ENCODE data around the gene RASA3. TPM values are rescaled to one million over a fixed set of nuclear protein-coding genes. Genes with fewer than 3 reads are reported as not detected.

The RASA3 gene
- total RNA-seq, 5 donors from 2014 or later (not counting 1 experiment from before 2014, with no cell fraction given), result 223 to 267 (median 238) TPM

DNA sequence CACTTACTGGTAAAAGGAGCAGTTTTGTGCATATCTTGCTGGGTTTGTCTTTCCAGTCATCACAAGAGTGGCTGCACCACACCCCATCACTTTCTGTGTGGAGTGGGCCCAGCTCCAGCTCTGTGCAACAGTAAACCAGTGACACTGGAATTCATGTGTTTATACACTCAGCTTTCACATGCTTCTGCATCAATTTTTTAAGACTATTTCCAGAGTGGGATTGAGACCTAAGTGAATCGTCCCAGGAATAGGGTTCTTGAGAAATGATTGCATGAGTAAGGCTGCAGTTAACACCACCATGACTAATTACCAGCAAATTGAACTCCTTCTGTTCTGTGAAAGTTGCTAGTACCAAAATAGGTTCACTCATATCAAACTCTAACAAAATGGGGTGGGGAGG, 41.3 kb upstream of the RASA3 start:
- POLR2A ChIA-PET, result no interaction called here

DNA sequence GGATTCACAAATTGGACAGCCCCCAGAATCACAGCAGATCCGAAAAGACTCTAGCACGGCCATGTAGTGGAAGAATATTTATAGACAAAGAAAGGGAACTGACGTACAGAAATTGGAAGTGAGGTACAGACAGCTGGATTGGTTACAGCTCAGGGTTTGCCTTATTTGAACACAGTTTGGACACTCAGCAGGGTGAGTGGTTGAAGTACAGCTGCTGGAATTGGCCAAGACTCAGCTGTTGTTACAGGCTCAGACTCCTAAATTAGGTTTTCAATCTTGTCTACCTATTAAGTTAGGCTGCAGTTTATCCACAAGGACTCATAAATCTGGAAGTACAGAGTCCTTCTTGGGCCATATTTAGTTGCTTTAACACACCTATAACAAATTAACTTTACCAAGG, 40.8 kb upstream of the RASA3 start:
- 92% methylated on average over 2 of the region's 3 CpGs for WGBS (ENCODE audit: insufficient coverage)
- Mint-ChIP-seq H3K4me3 (no peak overlapping the region), H3K4me1 (peaks cover 26 to 52% (median 36%) of the 10 kb centered on the region in 3 donors), H3K27ac (no peak overlapping the region), H3K27me3 (no peaks in the 10 kb centered on the region), H3K36me3 (peaks cover 6% of the 10 kb centered on the region), H3K9me3 (peaks cover 4 to 21% (median 11%) of the 10 kb centered on the region in 3 donors)
- H3K4me1 ChIP-seq (ENCODE audit: control insufficient read depth in 1 of 2, extremely low read depth in 1 of 2, insufficient read depth in 2 of 2, low read length in 2 of 2), result peaks cover 0 to 35% of the 10 kb centered on the region in 2 experiments
- no peak for ATAC-seq (replicated peaks in 1 of 4)
- DNase-seq, result no peak
- H3K27ac ChIP-seq (ENCODE audit: low read length), result no peak overlapping the region
- no peak overlapping the region for H3K4me3 ChIP-seq (ENCODE audit: control insufficient read depth in 1 of 2, extremely low read depth in 1 of 2, low read length in 1 of 2)
- CTCF ChIA-PET, result no interaction called here
- POLR2A ChIA-PET, result no interaction called here
- no peaks in the 10 kb centered on the region for H3K9me3 ChIP-seq
- H3K27me3 ChIP-seq (replicated peaks in 1 of 2; ENCODE audit: control insufficient read depth in 2 of 2, extremely low read depth in 1 of 2, insufficient read depth in 2 of 2, low read length in 1 of 2), result no peaks in the 10 kb centered on the region
- H3K36me3 ChIP-seq (ENCODE audit: control insufficient read depth in 2 of 2, extremely low read depth in 1 of 2, insufficient read depth in 1 of 2, low read length in 1 of 2), result no peaks in the 10 kb centered on the region

More for the DNA sequence above, 41.3 kb upstream of the RASA3 start:
- Mint-ChIP-seq H3K4me3 (no peak overlapping the region), H3K4me1 (peaks cover 26 to 53% (median 38%) of the 10 kb centered on the region in 3 donors), H3K9me3 (peaks cover 4 to 21% (median 11%) of the 10 kb centered on the region in 3 donors), H3K27ac (peak overlapping the region; percentile 57 to 77), H3K36me3 (peaks cover 6% of the 10 kb centered on the region), H3K27me3 (peaks cover 0 to 4% of the 10 kb centered on the region in 2 donors)
- Histone ChIP-seq H3K36me3 (ENCODE audit: control insufficient read depth in 2 of 2, extremely low read depth in 1 of 2, insufficient read depth in 1 of 2, low read length in 1 of 2) (no peaks in the 10 kb centered on the region), H3K4me3 (ENCODE audit: control insufficient read depth in 1 of 2, extremely low read depth in 1 of 2, low read length in 1 of 2) (no peak overlapping the region), H3K4me1 (ENCODE audit: control insufficient read depth in 1 of 2, extremely low read depth in 1 of 2, insufficient read depth in 2 of 2, low read length in 2 of 2) (peaks cover 0 to 38% of the 10 kb centered on the region in 2 experiments), H3K27me3 (replicated peaks in 1 of 2; ENCODE audit: control insufficient read depth in 2 of 2, extremely low read depth in 1 of 2, insufficient read depth in 2 of 2, low read length in 1 of 2) (no peaks in the 10 kb centered on the region), H3K9me3 (no peaks in the 10 kb centered on the region), H3K27ac (ENCODE audit: low read length) (no peak overlapping the region)
- WGBS (ENCODE audit: insufficient coverage), result no CpG with 5 or more reads among the region's 1 CpG
- DNase-seq (no peak), ATAC-seq (replicated peaks in 1 of 4) (no peak)
- CTCF ChIA-PET, result no interaction called here

DNA sequence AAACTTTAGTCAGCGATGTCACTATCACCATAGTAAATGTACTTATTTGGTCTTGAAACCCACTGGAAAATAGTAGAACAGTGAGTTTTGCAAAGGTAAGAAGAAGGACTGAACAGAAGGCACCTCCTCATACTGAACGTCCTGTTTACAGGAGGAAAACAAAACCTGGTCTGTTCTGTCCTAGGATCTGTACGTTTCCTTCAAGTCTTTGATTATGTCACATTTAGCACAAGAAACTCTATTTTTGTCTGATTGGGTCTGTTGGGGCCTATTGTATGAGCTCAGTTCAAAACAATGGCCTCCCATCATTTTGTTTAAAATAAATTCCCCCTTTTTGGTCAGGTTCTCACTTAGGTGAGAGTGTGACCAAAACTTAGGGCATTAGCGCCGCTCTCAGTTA, 35.5 kb upstream of the RASA3 start:
- Mint-ChIP-seq H3K36me3 (peaks cover 4% of the 10 kb centered on the region), H3K4me3 (peak overlapping the region in 1 of 3 donors; percentile 51), H3K27ac (peak overlapping the region; percentile 46 to 77), H3K27me3 (no peaks in the 10 kb centered on the region), H3K9me3 (peaks cover 4 to 6% (median 5%) of the 10 kb centered on the region in 3 donors), H3K4me1 (peaks cover 52 to 55% (median 54%) of the 10 kb centered on the region in 3 donors)
- DNase-seq (no peak), ATAC-seq (replicated peaks in 1 of 4) (peak; percentile 43 to 75 (median 58))
- H3K27ac ChIP-seq (ENCODE audit: low read length), result no peak overlapping the region
- H3K9me3 ChIP-seq, result no peaks in the 10 kb centered on the region
- WGBS (ENCODE audit: insufficient coverage), result 100% methylated on average over 2 of the region's 5 CpGs
- H3K4me3 ChIP-seq (ENCODE audit: control insufficient read depth in 1 of 2, extremely low read depth in 1 of 2, low read length in 1 of 2), result no peak overlapping the region
- ChIA-PET CTCF (interaction anchor here in 1 of 2 donors (0.6 kb wide), 1 partner anchor 38 kb away, joined by 4 read pairs; no protein-coding TSS in a partner anchor), POLR2A (interaction anchor here in 1 of 2 donors (0.6 kb wide), 2 partner anchors 20 to 57 kb away, joined by 4 to 6 read pairs; no protein-coding TSS in a partner anchor)
- no peaks in the 10 kb centered on the region for H3K36me3 ChIP-seq (ENCODE audit: control insufficient read depth in 2 of 2, extremely low read depth in 1 of 2, insufficient read depth in 1 of 2, low read length in 1 of 2)
- peaks cover 0 to 10% of the 10 kb centered on the region in 2 experiments for H3K27me3 ChIP-seq (replicated peaks in 1 of 2; ENCODE audit: control insufficient read depth in 2 of 2, extremely low read depth in 1 of 2, insufficient read depth in 2 of 2, low read length in 1 of 2)
- peaks cover 10 to 40% of the 10 kb centered on the region in 2 experiments for H3K4me1 ChIP-seq (ENCODE audit: control insufficient read depth in 1 of 2, extremely low read depth in 1 of 2, insufficient read depth in 2 of 2, low read length in 2 of 2)

DNA sequence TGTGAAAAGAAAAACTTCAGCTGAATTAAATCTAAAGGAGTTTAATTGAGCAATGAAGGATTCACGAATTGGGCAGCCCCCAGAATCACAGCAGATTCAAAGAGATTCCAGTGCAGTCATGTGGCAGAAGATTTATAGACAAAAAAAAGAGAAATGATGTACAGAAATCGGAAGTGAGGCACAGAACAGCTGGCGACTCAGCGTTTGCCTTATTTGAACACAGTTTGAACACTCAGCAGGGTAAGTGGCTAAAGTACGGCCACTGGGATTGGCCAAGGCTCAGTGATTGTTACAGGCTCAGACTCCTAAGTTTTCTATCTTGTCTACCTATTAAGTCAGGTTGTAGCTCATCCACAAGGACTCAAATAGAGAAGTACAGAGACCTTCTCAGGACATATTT, 35.0 kb upstream of the RASA3 start:
- Histone ChIP-seq H3K27me3 (replicated peaks in 1 of 2; ENCODE audit: control insufficient read depth in 2 of 2, extremely low read depth in 1 of 2, insufficient read depth in 2 of 2, low read length in 1 of 2) (peaks cover 0 to 10% of the 10 kb centered on the region in 2 experiments), H3K4me1 (ENCODE audit: control insufficient read depth in 1 of 2, extremely low read depth in 1 of 2, insufficient read depth in 2 of 2, low read length in 2 of 2) (peaks cover 13 to 45% of the 10 kb centered on the region in 2 experiments), H3K9me3 (no peaks in the 10 kb centered on the region), H3K36me3 (ENCODE audit: control insufficient read depth in 2 of 2, extremely low read depth in 1 of 2, insufficient read depth in 1 of 2, low read length in 1 of 2) (no peaks in the 10 kb centered on the region), H3K27ac (ENCODE audit: low read length) (no peak overlapping the region), H3K4me3 (ENCODE audit: control insufficient read depth in 1 of 2, extremely low read depth in 1 of 2, low read length in 1 of 2) (no peak overlapping the region)
- Mint-ChIP-seq H3K27me3 (no peaks in the 10 kb centered on the region), H3K27ac (peak overlapping the region; percentile 46 to 77), H3K4me1 (peaks cover 56 to 60% (median 58%) of the 10 kb centered on the region in 3 donors), H3K9me3 (peaks cover 4 to 6% (median 4%) of the 10 kb centered on the region in 3 donors), H3K4me3 (peak overlapping the region in 1 of 3 donors; percentile 51), H3K36me3 (peaks cover 4% of the 10 kb centered on the region)
- ChIA-PET POLR2A (interaction anchor here in 1 of 2 donors (0.6 kb wide), 1 partner anchor 57 kb away, joined by 4 read pairs; no protein-coding TSS in a partner anchor), CTCF (interaction anchor here in 1 of 2 donors (0.6 kb wide), 1 partner anchor 38 kb away, joined by 4 read pairs; no protein-coding TSS in a partner anchor)
- WGBS (ENCODE audit: insufficient coverage), result 75% methylated on average over 5 of the region's 5 CpGs
- ATAC-seq (replicated peaks in 1 of 4), result peak in 2 of 4 experiments; percentile 32 to 79
- DNase-seq, result peak in 1 of 35 experiments; percentile 29

DNA sequence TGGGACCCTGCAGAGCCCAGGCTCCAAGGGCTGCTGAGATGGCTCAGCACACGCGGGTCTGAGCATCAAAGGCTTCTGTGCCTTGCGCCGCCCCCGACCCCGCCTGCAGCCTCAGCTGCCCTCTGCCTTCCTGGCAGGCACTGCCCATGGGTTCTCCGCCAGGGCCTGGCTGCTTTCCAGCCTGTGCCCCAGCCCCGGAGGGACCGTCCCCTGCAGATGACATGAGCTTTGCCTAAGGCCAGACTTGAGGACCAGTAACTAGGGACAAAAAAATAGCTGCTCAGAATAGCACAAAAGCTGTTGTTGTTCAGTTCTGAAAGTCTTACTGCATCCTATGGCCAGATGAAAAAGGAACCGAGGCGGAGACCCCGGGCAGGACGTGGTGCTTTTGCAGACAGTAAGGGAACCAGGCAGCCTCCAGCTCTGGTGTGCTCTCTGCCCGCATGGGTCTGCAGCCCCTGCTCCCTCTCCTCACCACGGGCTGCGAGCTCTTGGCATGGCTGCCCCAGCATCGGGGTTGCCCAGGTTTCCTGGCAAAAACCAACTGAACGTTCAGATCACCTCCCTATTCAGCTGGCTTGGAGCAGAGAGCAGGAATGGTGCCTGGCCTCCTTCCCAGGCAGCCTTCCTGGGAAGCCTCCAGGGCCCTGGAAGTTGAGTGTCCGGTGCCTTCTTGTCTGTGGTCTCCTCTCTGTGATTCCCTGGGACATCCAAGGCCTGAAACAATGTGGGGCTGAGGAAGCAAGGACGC, 34.1 kb upstream of the RASA3 start:
- DNase-seq (no peak), ATAC-seq (replicated peaks in 1 of 4) (no peak)
- 75% methylated on average over 20 of the region's 20 CpGs for WGBS (ENCODE audit: insufficient coverage)
- H3K9me3 ChIP-seq, result no peaks in the 10 kb centered on the region
- Mint-ChIP-seq H3K27ac (peak overlapping the region; percentile 66 to 77), H3K36me3 (peaks cover 4% of the 10 kb centered on the region), H3K9me3 (peaks cover under 1 to 4% (median 2%) of the 10 kb centered on the region in 3 donors), H3K27me3 (no peaks in the 10 kb centered on the region), H3K4me1 (peaks cover 65 to 69% (median 67%) of the 10 kb centered on the region in 3 donors), H3K4me3 (peak overlapping the region in 1 of 3 donors; percentile 51)
- no peaks in the 10 kb centered on the region for H3K36me3 ChIP-seq (ENCODE audit: control insufficient read depth in 2 of 2, extremely low read depth in 1 of 2, insufficient read depth in 1 of 2, low read length in 1 of 2)
- peaks cover 0 to 10% of the 10 kb centered on the region in 2 experiments for H3K27me3 ChIP-seq (replicated peaks in 1 of 2; ENCODE audit: control insufficient read depth in 2 of 2, extremely low read depth in 1 of 2, insufficient read depth in 2 of 2, low read length in 1 of 2)
- H3K4me1 ChIP-seq (ENCODE audit: control insufficient read depth in 1 of 2, extremely low read depth in 1 of 2, insufficient read depth in 2 of 2, low read length in 2 of 2), result peaks cover 19 to 53% of the 10 kb centered on the region in 2 experiments
- H3K4me3 ChIP-seq (ENCODE audit: control insufficient read depth in 1 of 2, extremely low read depth in 1 of 2, low read length in 1 of 2), result no peak overlapping the region
- POLR2A ChIA-PET, result interaction anchor here in 1 of 2 donors (0.6 kb wide), 1 partner anchor 35 kb away, joined by 3 read pairs; no protein-coding TSS in a partner anchor
- H3K27ac ChIP-seq (ENCODE audit: low read length), result no peak overlapping the region
- CTCF ChIA-PET, result interaction anchor here in 1 of 2 donors (0.6 kb wide), 1 partner anchor 47 kb away, joined by 7 read pairs; no protein-coding TSS in a partner anchor

DNA sequence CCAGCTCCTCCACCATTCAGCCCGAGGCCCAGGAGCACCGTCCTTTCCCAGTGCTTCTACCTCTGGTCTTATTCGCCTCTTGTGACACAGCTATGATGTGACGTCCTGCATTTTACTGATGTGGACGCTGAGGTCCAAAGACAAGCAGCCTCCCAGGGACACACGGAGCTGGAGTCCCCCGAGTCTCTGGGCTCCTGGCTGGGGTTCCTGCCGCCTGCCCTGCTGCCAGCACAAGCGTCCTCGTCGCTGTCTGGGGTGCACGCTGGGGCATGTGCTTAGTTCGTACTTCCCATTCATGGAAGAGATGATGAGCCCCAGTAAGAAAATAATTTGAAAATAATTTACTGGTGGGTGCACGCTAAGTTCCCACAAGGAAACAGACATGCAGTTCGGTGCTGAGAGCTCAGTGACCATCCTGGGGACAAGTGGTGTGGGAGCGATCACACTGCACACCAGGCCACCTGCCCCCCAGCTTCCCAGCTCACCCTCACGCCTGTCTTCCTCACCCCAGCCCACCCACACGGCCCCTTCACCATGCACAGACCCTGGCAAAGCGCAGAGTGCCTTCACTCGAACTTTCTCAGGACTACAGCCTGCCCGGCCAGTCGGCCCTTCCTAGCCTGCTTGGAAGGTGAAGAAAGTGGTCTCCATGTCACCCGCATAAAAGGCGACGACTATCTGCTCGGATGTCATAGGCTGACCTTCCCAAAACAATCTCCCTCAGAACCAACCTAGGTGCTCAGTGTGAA, 32.4 kb upstream of the RASA3 start:
- no peak overlapping the region for H3K4me3 Mint-ChIP-seq
- peaks cover 20 to 66% of the 10 kb centered on the region in 2 experiments for H3K4me1 ChIP-seq (ENCODE audit: control insufficient read depth in 1 of 2, extremely low read depth in 1 of 2, insufficient read depth in 2 of 2, low read length in 2 of 2)
- peaks cover 82 to 86% (median 84%) of the 10 kb centered on the region in 3 donors for H3K4me1 Mint-ChIP-seq

More for the DNA sequence above, 32.4 kb upstream of the RASA3 start:
- ATAC-seq (replicated peaks in 1 of 4), result no peak
- Histone ChIP-seq H3K4me3 (ENCODE audit: control insufficient read depth in 1 of 2, extremely low read depth in 1 of 2, low read length in 1 of 2) (no peak overlapping the region), H3K27ac (ENCODE audit: low read length) (no peak overlapping the region), H3K36me3 (ENCODE audit: control insufficient read depth in 2 of 2, extremely low read depth in 1 of 2, insufficient read depth in 1 of 2, low read length in 1 of 2) (no peaks in the 10 kb centered on the region), H3K9me3 (no peaks in the 10 kb centered on the region), H3K27me3 (replicated peaks in 1 of 2; ENCODE audit: control insufficient read depth in 2 of 2, extremely low read depth in 1 of 2, insufficient read depth in 2 of 2, low read length in 1 of 2) (peaks cover 0 to 10% of the 10 kb centered on the region in 2 experiments)
- 92% methylated on average over 20 of the region's 26 CpGs for WGBS (ENCODE audit: insufficient coverage)
- peaks cover 4% of the 10 kb centered on the region for H3K36me3 Mint-ChIP-seq
- H3K9me3 Mint-ChIP-seq, result peaks cover 0 to 4% (median 2%) of the 10 kb centered on the region in 3 donors
- no peaks in the 10 kb centered on the region for H3K27me3 Mint-ChIP-seq
- no peak for DNase-seq
- H3K27ac Mint-ChIP-seq, result peak overlapping the region; percentile 36 to 84
- CTCF ChIA-PET, result no interaction called here
- POLR2A ChIA-PET, result no interaction called here
